ENCODE measurements around the gene CRX. TPM values are rescaled to one million over a fixed set of nuclear protein-coding genes. Genes with fewer than 3 reads are reported as not detected.

The CRX gene
- total and polyA plus RNA-seq, 2 of the 13 experiments (the other 11 are each of a cell fraction or from before 2014, with no cell fraction given), result not detected

GRCh38 chr19:47778049-47778953, 43.4 kb upstream of the CRX start, which contains the start of gene SELENOW (continued):
- peak; percentile 22; the same call in 1 of the 2 replicates for TF ChIP-seq ZBTB44 (CRISPR knock-in tag; IDR thresholded peaks at IDR 0.05)
- peak; percentile 44; the same call in 1 of the 2 replicates for TF ChIP-seq ZNF275 (CRISPR knock-in tag; IDR thresholded peaks at IDR 0.05; ENCODE audit: borderline replicate concordance)
- no peak for TF ChIP-seq BCLAF1 (IDR thresholded peaks at IDR 0.05)
- peak; percentile 78 for TF ChIP-seq ZFY (CRISPR knock-in tag; IDR thresholded peaks at IDR 0.05)
- TF ChIP-seq CCDC6 (CRISPR knock-in tag; IDR thresholded peaks at IDR 0.05), result no peak
- no peak for TF ChIP-seq NFE2 (CRISPR knock-in tag; IDR thresholded peaks at IDR 0.05)
- no peak for TF ChIP-seq RBM22 (optimal IDR thresholded peaks at IDR 0.05; ENCODE audit: low read length)
- no peak for TF ChIP-seq ZNF850 (CRISPR knock-in tag; conservative IDR thresholded peaks at IDR 0.05)
- no peak for TF ChIP-seq RAD51 (IDR thresholded peaks at IDR 0.05; ENCODE audit: borderline replicate concordance)
- TF ChIP-seq HNRNPL (IDR thresholded peaks at IDR 0.05; ENCODE audit: low read depth, low read length), result no peak
- TF ChIP-seq PITX1 (CRISPR knock-in tag; IDR thresholded peaks at IDR 0.05), result no peak; the same call in none of the 2 replicates
- no peak for TF ChIP-seq ZNF224 (CRISPR knock-in tag; IDR thresholded peaks at IDR 0.05)
- no peak; the same call in 1 of the 2 replicates for TF ChIP-seq ZNF205 (CRISPR knock-in tag; IDR thresholded peaks at IDR 0.05)
- 0 out of 2 replicates have a peak, but pooled peaks have one; percentile 21 for TF ChIP-seq PRDM15 (CRISPR knock-in tag; IDR thresholded peaks at IDR 0.05)
- TF ChIP-seq SALL2 (CRISPR knock-in tag; IDR thresholded peaks at IDR 0.05), result peak; percentile 92
- 0 out of 2 replicates have a peak, but pooled peaks have one; percentile 9 for TF ChIP-seq ZNF367 (CRISPR knock-in tag; IDR thresholded peaks at IDR 0.05; ENCODE audit: borderline replicate concordance)
- TF ChIP-seq HINFP (CRISPR knock-in tag; IDR thresholded peaks at IDR 0.05; ENCODE audit: low read depth), result peak; percentile 65; the same call in 1 of the 2 replicates

Measured in HepG2 (cell line).